CD4-positive, alpha-beta T cell (primary cell): ENCODE measurements around the gene MDM4. TPM values are rescaled to one million over a fixed set of nuclear protein-coding genes. Genes with fewer than 3 reads are reported as not detected.

Experiments used
- ATAC-seq: fragments of 200-7000 bp; cut with Tn5 transposase; one replicate; pipeline ENCODE4 v1.10.0; 2022; ENCODE audit warnings: mild to moderate bottlenecking; ENCODE audit not compliant: poor library complexity
- CTCF ChIA-PET: fragments of 350-600 bp; sonication (Branson Sonifier 250); formaldehyde crosslinking; loops from one replicate; lab custom pipeline; 2021; ENCODE audit warnings: antibody characterized with exemption, inconsistent platforms; lab: Charles Lee
- POLR2A ChIA-PET: fragments of 350-600 bp; sonication (Branson Sonifier 250); formaldehyde crosslinking; loops from one replicate; lab custom pipeline; 2021; ENCODE audit warnings: antibody characterized with exemption, inconsistent platforms; lab: Charles Lee
- DNase-seq, 14 experiments: peaks; one replicate each; pipeline ENCODE4 v3.0.0-alpha.2; 2013 to 2020; ENCODE audit warnings: mixed read lengths in 2 of 14
- H3K27ac ChIP-seq, 2 donors: one replicate each; pipeline versions ENCODE4 v1.5.1 to v1.7.0; 2013; ENCODE audit warnings: low read length in 2 of 2, low read depth in 1 of 2, mild to moderate bottlenecking in 1 of 2
- H3K27me3 ChIP-seq, 2 experiments: 1 replicate in 1 of 2; 2 replicates in 1 of 2; pipeline versions ENCODE4 v1.6.1 to v1.7.0; 2013; ENCODE audit warnings: low read length in 2 of 2, control low read depth in 1 of 2, mild to moderate bottlenecking in 1 of 2, moderate library complexity in 1 of 2; ENCODE audit not compliant: insufficient read depth in 2 of 2, control insufficient read depth in 1 of 2
- H3K36me3 ChIP-seq: one replicate; pipeline ENCODE4 v1.6.1; 2013; ENCODE audit warnings: low read length, control low read depth; ENCODE audit not compliant: insufficient read depth
- H3K4me1 ChIP-seq: one replicate; pipeline ENCODE4 v1.6.1; 2013; ENCODE audit warnings: low read length, control low read depth; ENCODE audit not compliant: insufficient read depth
- H3K4me3 ChIP-seq: one replicate; pipeline ENCODE4 v1.5.1; 2013; ENCODE audit warnings: mild to moderate bottlenecking, low read length, moderate library complexity
- H3K9me3 ChIP-seq, 2 experiments: 1 replicate in 1 of 2; 2 replicates in 1 of 2; pipeline versions ENCODE4 v1.6.1 to v1.7.0; 2013; ENCODE audit warnings: low read length in 2 of 2, mild to moderate bottlenecking in 2 of 2, control low read depth in 1 of 2, moderate library complexity in 1 of 2; ENCODE audit not compliant: control insufficient read depth in 1 of 2, insufficient read depth in 1 of 2
- H3K27ac Mint-ChIP-seq: one replicate; pipeline ENCODE4 v1.8.0; 2020; ENCODE audit warnings: mixed read lengths
- H3K27me3 Mint-ChIP-seq: one replicate; pipeline ENCODE4 v1.8.0; 2021; ENCODE audit warnings: mixed read lengths
- H3K36me3 Mint-ChIP-seq: one replicate; pipeline ENCODE4 v1.8.0; 2021; ENCODE audit warnings: low read depth, mixed read lengths
- H3K4me1 Mint-ChIP-seq: one replicate; pipeline ENCODE4 v1.8.0; 2021; ENCODE audit warnings: low read depth, mixed read lengths
- H3K4me3 Mint-ChIP-seq: one replicate; pipeline ENCODE4 v1.8.0; 2020; ENCODE audit warnings: mild to moderate bottlenecking, mixed read lengths
- H3K9me3 Mint-ChIP-seq: one replicate; pipeline ENCODE4 v1.8.0; 2020; ENCODE audit warnings: mixed read lengths
- intact Hi-C, 2 experiments: fragments of 100-400 bp; cut with DNase I in 1 of 2; cut with micrococcal nuclease in 1 of 2; formaldehyde crosslinking; loops; one replicate each; pipeline versions ENCODE4 v1.15.1 to v1.9.0; 2023 to 2025; cut with DNase I, micrococcal nuclease
- total RNA-seq, 174 experiments: library from RNA in 2 of 174; stranded (reverse) in 2 of 174; gene quantifications; one replicate each; pipeline ENCODE4 v1.2.3 and lab custom pipeline; 2021 to 2026
- TF ChIP-seq, protein P1 (sequence below): fragments of 200-600 bp; IDR thresholded peaks from one replicate; pipeline ENCODE4 v1.8.0; 2022; ENCODE audit warnings: antibody characterized with exemption, mild to moderate bottlenecking

The MDM4 gene
- total RNA-seq, 2 experiments from 2014 or later, result 260 to 266 TPM

DNA sequence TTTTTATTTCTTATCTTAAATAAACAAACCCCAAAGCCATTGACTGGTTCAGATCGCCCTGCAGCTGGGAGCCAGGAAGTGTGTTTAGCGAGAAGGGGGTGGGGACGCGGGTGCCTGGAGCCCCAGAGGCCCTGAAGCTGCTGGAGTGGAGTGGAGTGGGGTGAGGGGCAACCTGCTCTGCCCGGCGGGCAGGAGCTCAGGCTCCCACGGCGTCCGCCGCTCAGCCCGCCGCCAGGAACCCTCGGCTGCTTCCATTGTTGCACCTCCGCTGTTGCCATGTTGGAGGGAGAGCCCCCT, 22.3 kb upstream of the MDM4 start:
- TF ChIP-seq, protein P1, sequence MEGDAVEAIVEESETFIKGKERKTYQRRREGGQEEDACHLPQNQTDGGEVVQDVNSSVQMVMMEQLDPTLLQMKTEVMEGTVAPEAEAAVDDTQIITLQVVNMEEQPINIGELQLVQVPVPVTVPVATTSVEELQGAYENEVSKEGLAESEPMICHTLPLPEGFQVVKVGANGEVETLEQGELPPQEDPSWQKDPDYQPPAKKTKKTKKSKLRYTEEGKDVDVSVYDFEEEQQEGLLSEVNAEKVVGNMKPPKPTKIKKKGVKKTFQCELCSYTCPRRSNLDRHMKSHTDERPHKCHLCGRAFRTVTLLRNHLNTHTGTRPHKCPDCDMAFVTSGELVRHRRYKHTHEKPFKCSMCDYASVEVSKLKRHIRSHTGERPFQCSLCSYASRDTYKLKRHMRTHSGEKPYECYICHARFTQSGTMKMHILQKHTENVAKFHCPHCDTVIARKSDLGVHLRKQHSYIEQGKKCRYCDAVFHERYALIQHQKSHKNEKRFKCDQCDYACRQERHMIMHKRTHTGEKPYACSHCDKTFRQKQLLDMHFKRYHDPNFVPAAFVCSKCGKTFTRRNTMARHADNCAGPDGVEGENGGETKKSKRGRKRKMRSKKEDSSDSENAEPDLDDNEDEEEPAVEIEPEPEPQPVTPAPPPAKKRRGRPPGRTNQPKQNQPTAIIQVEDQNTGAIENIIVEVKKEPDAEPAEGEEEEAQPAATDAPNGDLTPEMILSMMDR, result no peak
- Mint-ChIP-seq H3K4me1 (peaks cover 69% of the 10 kb centered on the region), H3K9me3 (no peaks in the 10 kb centered on the region), H3K4me3 (peak overlapping the region; percentile 86), H3K27ac (peak overlapping the region; percentile 88), H3K36me3 (peaks cover 16% of the 10 kb centered on the region), H3K27me3 (no peaks in the 10 kb centered on the region)
- DNase-seq, result peak in 13 of 14 experiments; percentile 29 to 79 (median 51)
- peak; percentile 48 for ATAC-seq
- H3K27me3 ChIP-seq, result no peaks in the 10 kb centered on the region
- H3K27ac ChIP-seq, result peak overlapping the region; percentile 50 to 95
- H3K4me1 ChIP-seq, result peaks cover 57% of the 10 kb centered on the region
- intact Hi-C loops, result loop anchor here in 1 of 2 experiments (2.0 to 5.0 kb wide), 2 partner anchors 47 to 48 kb away; no protein-coding TSS in a partner anchor
- ChIA-PET POLR2A (interaction anchor here (0.5 to 6.0 kb wide), 22 partner anchors 9 to 826 kb away, joined by 3 to 79 read pairs (median 6); partner anchors contain the start of gene MDM4), CTCF (interaction anchor here (0.7 to 4.5 kb wide), 13 partner anchors 9 to 95 kb away, joined by 3 to 51 read pairs (median 4); no protein-coding TSS in a partner anchor)
- H3K4me3 ChIP-seq, result peak overlapping the region; percentile 70
- no peaks in the 10 kb centered on the region for H3K9me3 ChIP-seq
- H3K36me3 ChIP-seq, result peaks cover 8% of the 10 kb centered on the region

DNA sequence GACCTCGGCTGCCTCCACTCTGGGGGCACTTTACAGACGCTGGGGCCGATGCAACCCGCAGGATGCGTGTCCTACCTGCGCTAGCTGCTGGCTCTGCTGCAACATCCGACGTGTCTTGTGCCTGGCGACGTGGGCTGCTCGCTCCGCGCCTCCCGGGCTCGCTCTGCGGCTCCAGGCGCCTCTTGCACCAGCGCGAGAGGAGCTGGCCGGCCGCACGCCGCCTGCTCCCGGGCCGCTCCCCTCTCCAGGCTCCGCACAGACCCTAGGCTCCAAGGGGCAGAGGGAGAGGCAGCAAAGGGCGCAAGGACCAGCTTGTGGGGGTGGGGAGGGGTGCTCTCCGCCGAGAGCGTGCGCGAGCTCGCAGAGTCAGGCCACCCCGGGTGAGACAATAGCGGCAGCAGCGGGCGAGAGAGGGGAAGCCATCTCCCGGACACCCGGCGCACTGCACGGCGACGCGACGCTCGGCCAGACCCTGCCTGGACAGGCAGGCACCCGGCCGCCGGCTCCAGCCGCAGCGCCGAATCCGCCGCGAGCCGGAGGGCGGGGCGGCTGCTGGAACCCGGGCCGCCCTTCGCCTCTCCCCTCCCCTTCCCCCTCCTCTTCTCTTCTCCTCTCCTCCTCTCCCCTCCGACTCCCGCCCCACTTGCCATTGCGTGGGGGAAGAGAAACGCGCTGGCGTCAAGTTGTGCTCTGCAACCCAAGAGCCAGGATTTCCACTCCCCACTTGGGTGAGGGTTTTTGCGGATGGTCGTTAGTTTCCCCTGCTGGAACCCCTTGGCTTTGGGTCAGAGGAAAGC, 21.7 kb upstream of the MDM4 start, which contains the start of gene PIK3C2B:
TSS of gene PIK3C2B (minus strand) at position 525 of the 797 bp plus-strand sequence. CDS start 25,003 bp downstream, outside the sequence.
- H3K4me3 Mint-ChIP-seq, result peak within 1 kb of the TSS; percentile 91
- POLR2A ChIA-PET, result interaction anchor here (0.5 to 6.0 kb wide), 24 partner anchors 8 to 825 kb away, joined by 3 to 79 read pairs (median 5); partner anchors contain the start of gene MDM4
- H3K27me3 Mint-ChIP-seq, result no peaks in the 10 kb centered on the region
- DNase-seq, result peak; percentile 46 to 86 (median 59)
- no peaks in the 10 kb centered on the region for H3K9me3 Mint-ChIP-seq
- ATAC-seq, result peak; percentile 71
- Histone ChIP-seq H3K36me3 (peaks cover 7% of the 10 kb centered on the region), H3K27me3 (no peaks in the 10 kb centered on the region), H3K9me3 (no peaks in the 10 kb centered on the region), H3K4me1 (peaks cover 57% of the 10 kb centered on the region), H3K27ac (peak within 1 kb of the TSS; percentile 61 to 95), H3K4me3 (peak within 1 kb of the TSS; percentile 70)
- peaks cover 65% of the 10 kb centered on the region for H3K4me1 Mint-ChIP-seq
- H3K27ac Mint-ChIP-seq, result peak within 1 kb of the TSS; percentile 88
- intact Hi-C loops, result loop anchor here in 1 of 2 experiments (2.0 to 5.0 kb wide), 2 partner anchors 48 kb away; no protein-coding TSS in a partner anchor
- H3K36me3 Mint-ChIP-seq, result peaks cover 15% of the 10 kb centered on the region
- TF ChIP-seq, protein P1, result peak; percentile 30
- CTCF ChIA-PET, result interaction anchor here (0.7 to 4.5 kb wide), 16 partner anchors 9 to 96 kb away, joined by 3 to 51 read pairs (median 4); no protein-coding TSS in a partner anchor

DNA sequence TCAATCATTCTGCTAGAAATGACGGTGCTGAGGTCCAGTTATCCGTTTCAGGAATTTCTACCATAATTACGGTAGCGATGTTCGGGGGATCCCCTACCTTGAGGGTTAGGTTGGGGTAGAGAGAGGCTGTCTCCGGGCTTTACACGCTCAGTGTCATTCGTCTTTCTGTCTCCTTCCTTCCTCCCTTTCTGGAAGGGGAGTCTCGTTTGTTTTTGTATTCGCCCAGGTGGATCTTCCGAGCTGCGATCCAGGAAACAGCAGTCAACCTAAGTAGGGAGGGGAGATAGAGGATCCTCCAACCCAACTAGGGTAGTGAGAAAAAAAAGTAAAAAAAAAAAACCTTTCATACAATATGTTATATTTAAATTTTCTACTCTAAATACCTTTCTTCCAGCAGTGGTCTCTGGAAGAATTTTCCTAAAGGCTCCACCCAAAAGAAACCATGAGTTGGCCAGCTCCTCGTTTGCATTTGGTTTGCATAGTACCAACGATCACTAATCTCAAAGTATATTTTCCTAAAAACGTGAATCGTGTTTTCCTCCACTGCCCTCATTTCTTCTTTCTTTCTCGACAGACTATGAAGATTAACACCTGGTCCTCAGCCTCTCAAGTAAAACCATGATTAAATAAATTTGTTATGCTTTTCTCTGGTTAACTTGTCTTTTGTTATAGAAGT, 21.0 kb upstream of the MDM4 start:
- ATAC-seq, result peak; percentile 56
- CTCF ChIA-PET, result interaction anchor here (0.8 to 4.5 kb wide), 7 partner anchors 10 to 64 kb away, joined by 3 to 51 read pairs (median 4); no protein-coding TSS in a partner anchor
- Mint-ChIP-seq H3K4me1 (peaks cover 58% of the 10 kb centered on the region), H3K36me3 (peaks cover 9% of the 10 kb centered on the region), H3K4me3 (peak overlapping the region; percentile 91), H3K27me3 (no peaks in the 10 kb centered on the region), H3K9me3 (no peaks in the 10 kb centered on the region), H3K27ac (peak overlapping the region; percentile 88)
- Histone ChIP-seq H3K4me3 (peak overlapping the region; percentile 70), H3K4me1 (peaks cover 52% of the 10 kb centered on the region), H3K36me3 (peaks cover under 1% of the 10 kb centered on the region), H3K9me3 (no peaks in the 10 kb centered on the region), H3K27ac (peak overlapping the region; percentile 61 to 95), H3K27me3 (no peaks in the 10 kb centered on the region)
- POLR2A ChIA-PET, result interaction anchor here (0.8 to 6.0 kb wide), 19 partner anchors 8 to 85 kb away, joined by 3 to 79 read pairs (median 8); partner anchors contain the start of gene MDM4
- DNase-seq, result peak in 3 of 14 experiments; percentile 53 to 81 (median 77)
- intact Hi-C loops, result loop anchor here in 1 of 2 experiments (2.0 kb wide), 1 partner anchor 48 kb away; no protein-coding TSS in a partner anchor
- TF ChIP-seq, protein P1, result no peak
